ENCODE results near the gene MYO3B.

The MYO3B gene

GRCh38 chr2:170381678-170382077 is 203.7 kb downstream of the MYO3B start:
- no peak for TF ChIP-seq CTCF (IDR thresholded peaks at IDR 0.05; ENCODE audit: insufficient read depth, low read depth, low read length, missing control alignments)
- DNase-seq (ENCODE audit: low read depth) = no peak
- H3K4me3 ChIP-seq (ENCODE audit: low read length) = no peak overlapping the region

- no peak for DNase-seq (ENCODE audit: low read depth)
- H3K4me3 ChIP-seq (ENCODE audit: low read length) = no peak overlapping the region
- no peak for TF ChIP-seq CTCF (IDR thresholded peaks at IDR 0.05; ENCODE audit: insufficient read depth, low read depth, low read length, missing control alignments)
Observed at GRCh38 chr2:170386554-170386953, 208.6 kb downstream of the MYO3B start.

GRCh38 chr2:170391018-170391417 is 213.1 kb downstream of the MYO3B start:
- TF ChIP-seq CTCF (IDR thresholded peaks at IDR 0.05; ENCODE audit: insufficient read depth, low read depth, low read length, missing control alignments) = no peak
- DNase-seq (ENCODE audit: low read depth) = no peak
- no peak overlapping the region for H3K4me3 ChIP-seq (ENCODE audit: low read length)

- no peak for DNase-seq (ENCODE audit: low read depth)
- no peak overlapping the region for H3K4me3 ChIP-seq (ENCODE audit: low read length)
- no peak for TF ChIP-seq CTCF (IDR thresholded peaks at IDR 0.05; ENCODE audit: insufficient read depth, low read depth, low read length, missing control alignments)
Observed at GRCh38 chr2:170391697-170392096, 213.8 kb downstream of the MYO3B start.

- TF ChIP-seq CTCF (IDR thresholded peaks at IDR 0.05; ENCODE audit: insufficient read depth, low read depth, low read length, missing control alignments) = no peak
- no peak for DNase-seq (ENCODE audit: low read depth)
- H3K4me3 ChIP-seq (ENCODE audit: low read length) = no peak overlapping the region
Observed at GRCh38 chr2:170393861-170394498, 216.0 kb downstream of the MYO3B start.

GRCh38 chr2:170394641-170395387 is 216.9 kb downstream of the MYO3B start:
- no peak overlapping the region for H3K4me3 ChIP-seq (ENCODE audit: low read length)
- peak; percentile 14 for TF ChIP-seq CTCF (IDR thresholded peaks at IDR 0.05; ENCODE audit: insufficient read depth, low read depth, low read length, missing control alignments)
- DNase-seq (ENCODE audit: low read depth) = no peak

Measured in epithelial cell of esophagus (primary cell).